Measurements from ENCODE around the gene SLC46A1.

DNA sequence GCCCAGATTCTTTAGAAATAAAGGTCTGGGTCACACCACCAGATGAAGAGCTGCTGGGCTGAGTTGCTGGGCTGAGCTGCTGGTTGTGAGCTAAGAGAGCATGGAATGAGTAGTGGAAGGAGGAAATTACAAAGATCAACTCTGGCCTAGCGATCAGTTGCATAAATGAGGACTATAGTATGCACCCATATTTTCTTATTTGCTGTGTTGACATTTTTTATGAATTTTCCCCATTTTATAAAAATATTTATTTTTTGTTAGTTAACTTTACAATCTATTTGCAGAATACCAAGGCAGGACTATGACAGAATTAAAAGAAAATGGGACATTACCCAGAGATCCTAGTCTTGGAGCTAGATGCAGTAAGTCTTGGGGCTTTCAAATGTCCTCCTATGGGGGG, 43.8 kb upstream of the SLC46A1 start:
- TF ChIP-seq, protein P1, sequence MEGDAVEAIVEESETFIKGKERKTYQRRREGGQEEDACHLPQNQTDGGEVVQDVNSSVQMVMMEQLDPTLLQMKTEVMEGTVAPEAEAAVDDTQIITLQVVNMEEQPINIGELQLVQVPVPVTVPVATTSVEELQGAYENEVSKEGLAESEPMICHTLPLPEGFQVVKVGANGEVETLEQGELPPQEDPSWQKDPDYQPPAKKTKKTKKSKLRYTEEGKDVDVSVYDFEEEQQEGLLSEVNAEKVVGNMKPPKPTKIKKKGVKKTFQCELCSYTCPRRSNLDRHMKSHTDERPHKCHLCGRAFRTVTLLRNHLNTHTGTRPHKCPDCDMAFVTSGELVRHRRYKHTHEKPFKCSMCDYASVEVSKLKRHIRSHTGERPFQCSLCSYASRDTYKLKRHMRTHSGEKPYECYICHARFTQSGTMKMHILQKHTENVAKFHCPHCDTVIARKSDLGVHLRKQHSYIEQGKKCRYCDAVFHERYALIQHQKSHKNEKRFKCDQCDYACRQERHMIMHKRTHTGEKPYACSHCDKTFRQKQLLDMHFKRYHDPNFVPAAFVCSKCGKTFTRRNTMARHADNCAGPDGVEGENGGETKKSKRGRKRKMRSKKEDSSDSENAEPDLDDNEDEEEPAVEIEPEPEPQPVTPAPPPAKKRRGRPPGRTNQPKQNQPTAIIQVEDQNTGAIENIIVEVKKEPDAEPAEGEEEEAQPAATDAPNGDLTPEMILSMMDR (IDR thresholded peaks at IDR 0.05) = no peak
- TF ChIP-seq POLR2A (IDR thresholded peaks at IDR 0.05) = no peak
